Measurements from ENCODE around the gene EYS.

The EYS gene

DNA sequence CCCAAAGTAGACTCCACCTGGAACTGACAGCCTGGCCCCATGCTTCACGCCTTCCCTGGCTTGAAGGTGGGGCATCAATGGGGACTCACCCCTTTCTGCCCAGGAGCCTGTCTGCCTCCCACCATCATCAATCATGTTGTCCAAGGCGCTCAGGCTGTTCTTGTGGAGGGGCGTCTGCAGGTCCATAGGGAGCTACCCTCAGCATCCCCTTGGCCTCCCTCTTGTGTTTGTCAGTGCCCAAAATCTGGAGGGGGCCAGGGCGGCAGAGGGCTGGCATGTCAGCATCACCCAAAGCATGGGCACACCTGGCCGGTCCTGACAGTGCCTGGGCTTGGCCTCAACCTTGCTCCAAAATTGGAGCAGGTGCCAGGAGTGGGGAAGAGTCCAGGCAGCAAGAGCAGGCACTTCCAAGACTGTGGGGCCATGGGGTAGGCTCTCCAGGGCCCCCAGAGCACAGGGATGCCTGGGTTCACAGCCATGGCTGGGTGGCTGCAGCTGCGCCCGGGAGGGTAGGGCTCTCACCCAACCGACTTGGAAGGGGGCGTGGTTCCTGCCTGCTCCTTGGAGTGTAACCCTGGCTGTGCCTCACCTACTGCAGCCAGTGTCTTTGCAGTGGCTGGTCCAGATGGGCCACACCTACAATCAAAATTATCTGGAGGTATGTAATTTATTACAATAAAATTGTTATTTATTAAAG lies 903.4 kb downstream of the EYS start:
- DNase-seq: no peak

- DNase-seq: no peak
These were observed 914.5 kb downstream of the EYS start for GRCh38 chr6:64792534-64792933.

- no peak for DNase-seq
These were observed 917.5 kb downstream of the EYS start for GRCh38 chr6:64789476-64789875.

DNA sequence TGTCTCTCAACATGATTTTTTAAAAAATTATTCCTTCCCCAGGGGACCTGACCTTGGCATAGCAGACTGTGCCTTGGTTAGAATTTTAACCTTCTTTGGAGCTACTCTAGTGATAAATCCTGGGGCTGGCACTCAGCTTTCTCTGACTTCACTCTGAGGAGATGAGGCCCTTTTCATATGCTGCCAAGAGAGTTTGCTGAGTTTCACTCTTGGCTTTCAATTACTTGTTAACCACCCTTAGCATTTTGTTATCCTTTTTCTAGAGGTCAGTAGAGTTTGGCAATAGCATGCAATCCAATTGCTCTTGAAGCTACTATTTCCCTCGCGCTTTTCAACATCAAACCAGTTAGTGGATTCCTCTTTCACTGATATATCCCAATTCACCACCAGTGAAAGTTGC lies 920.3 kb downstream of the EYS start:
- DNase-seq: no peak

DNA sequence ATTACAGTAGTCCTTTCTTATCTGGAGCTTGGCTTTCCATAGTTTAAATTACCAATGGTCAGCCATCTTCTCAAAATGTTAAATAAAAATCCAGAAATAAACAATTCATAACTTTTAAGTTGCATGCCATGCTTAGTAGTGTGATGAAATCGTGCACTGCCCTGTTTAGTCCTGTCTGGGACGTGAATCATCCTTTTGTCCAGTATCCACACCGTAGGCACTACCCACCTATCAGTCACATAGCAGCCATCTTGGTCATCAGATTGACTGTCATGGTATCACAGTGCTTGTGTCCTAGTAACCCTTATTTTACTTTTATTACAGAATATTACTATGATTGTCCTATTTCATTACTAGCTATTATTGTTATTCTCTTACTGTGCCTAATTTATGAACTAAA lies 924.1 kb downstream of the EYS start:
- DNase-seq: no peak

- DNase-seq: no peak
These were observed 928.9 kb downstream of the EYS start for GRCh38 chr6:64777941-64778785.

- DNase-seq: no peak
These were observed 930.7 kb downstream of the EYS start for GRCh38 chr6:64776359-64776758.

GRCh38 chr6:64774881-64775280 lies 932.1 kb downstream of the EYS start:
- no peak for DNase-seq

- DNase-seq: no peak
These were observed 956.1 kb downstream of the EYS start for GRCh38 chr6:64750910-64751309.

DNA sequence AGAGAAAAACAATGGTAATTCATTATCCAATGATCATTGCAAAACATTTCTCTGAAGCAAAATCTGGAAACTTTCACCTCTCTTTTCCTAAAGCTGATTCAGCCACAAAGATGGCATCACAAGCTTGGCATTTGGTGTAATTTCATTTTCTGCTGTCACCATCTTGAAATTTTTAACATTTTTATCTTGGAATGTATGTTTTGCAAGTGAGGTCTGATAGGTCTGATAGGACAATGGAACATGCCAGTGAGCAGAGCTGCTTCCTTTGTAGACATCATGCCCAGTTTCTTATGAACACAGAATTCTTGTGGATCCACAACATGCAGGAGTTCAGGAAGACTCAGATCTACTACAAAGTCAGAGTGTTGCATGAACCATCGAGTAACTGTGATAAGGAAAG lies 969.6 kb downstream of the EYS start:
- DNase-seq: no peak

GRCh38 chr6:64736421-64736950 lies 970.5 kb downstream of the EYS start:
- no peak for DNase-seq

GRCh38 chr6:64733433-64733832 lies 973.6 kb downstream of the EYS start:
- DNase-seq: no peak

GRCh38 chr6:64732888-64733287 lies 974.1 kb downstream of the EYS start:
- no peak for DNase-seq

- no peak for DNase-seq
These were observed 977.5 kb downstream of the EYS start for GRCh38 chr6:64729522-64729921.

DNA sequence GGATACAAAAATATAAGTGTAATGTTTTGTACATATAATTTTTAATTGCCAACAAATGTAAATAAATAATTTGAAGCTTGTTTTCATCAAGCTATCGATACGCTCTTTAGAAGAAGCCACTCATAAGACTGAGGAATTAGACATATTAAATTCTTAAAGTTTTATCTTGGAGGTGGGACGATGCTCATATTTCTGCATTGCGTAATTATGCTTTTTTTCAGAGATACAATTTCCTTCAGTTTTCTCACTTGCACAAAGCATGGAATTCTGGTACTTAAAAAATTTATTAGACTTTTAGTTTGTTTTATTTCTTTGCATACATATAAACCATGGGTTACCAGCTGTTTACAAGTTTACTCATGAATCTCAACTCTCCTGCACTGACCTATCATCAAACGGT lies 980.0 kb downstream of the EYS start:
- no peak for DNase-seq

- no peak for DNase-seq
These were observed 982.9 kb downstream of the EYS start for GRCh38 chr6:64724091-64724490.

DNA sequence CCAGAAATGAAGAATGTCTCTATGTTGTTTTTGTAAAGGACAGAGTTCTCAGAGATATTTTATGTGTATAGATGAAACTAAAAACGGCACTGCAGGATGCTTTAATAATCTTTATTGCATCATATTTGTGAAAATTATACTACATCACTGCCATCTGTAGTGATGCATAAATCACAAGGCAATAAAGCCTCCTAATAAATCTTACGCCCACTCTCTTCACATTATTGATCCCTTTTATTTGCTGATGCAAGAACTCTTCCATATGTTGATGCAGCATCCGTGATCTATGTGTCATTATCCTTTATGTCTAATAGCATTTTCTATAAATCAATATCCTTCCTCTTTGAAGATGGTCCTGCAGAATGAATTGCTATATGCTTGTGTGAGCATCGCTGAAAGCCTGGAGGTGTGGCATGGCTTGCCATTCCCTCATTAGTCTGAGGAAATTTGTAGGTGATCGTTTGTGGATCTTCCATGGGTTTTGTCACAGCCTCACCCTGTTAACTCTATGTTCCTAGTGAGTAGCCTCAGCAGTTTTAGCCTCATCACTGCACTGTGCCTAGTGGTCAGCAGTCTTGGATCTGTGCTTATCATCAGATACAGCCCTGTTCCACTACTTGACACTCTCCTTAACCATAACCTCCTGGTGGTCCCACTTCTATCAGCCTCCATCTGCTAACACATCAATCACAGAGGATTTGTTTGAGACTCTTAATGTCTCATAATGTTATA lies 983.5 kb downstream of the EYS start:
- no peak for DNase-seq

GRCh38 chr6:64721865-64722264 lies 985.2 kb downstream of the EYS start:
- DNase-seq: no peak

DNA sequence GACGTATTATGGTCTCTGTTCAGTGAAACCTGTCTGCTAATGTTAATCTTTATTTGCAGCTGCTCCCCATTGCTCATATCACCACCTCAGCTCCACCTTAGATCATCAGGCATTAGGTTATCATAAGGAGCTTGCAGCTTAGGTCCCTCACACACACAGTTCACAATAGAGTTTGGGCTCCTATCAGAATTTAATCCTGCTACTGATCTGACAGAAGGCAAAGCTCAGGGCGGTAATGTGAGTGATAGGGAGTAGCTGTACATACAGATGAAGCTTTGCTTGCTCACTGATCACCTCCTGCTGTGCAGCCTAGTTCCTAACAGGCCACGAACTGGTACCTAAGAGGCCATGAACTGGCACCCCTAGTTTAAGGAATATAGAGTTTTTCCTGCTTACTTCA lies 989.7 kb downstream of the EYS start:
- DNase-seq: no peak

- no peak for DNase-seq
These were observed 991.4 kb downstream of the EYS start for GRCh38 chr6:64715624-64716023.

DNA sequence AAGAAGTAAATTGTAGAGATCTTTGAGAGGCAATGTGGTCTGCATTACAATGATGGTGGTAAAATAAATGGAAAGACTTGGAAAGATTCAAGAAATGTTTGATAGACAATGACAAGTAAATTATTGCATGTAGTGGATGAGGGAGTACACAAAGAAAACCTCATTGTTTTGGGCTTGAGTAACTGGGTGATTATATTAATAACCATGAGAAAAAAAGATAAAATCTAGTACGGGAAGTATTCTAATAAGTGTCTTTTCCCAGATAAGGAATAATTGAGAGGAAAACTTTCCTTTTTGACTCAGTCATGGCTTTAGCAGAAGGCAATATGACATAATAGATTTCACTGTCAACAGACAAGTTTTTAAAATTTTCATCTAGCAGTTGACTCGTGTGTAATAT lies 993.0 kb downstream of the EYS start:
- no peak for DNase-seq

- no peak for DNase-seq
These were observed 993.9 kb downstream of the EYS start for GRCh38 chr6:64713175-64713574.

DNA sequence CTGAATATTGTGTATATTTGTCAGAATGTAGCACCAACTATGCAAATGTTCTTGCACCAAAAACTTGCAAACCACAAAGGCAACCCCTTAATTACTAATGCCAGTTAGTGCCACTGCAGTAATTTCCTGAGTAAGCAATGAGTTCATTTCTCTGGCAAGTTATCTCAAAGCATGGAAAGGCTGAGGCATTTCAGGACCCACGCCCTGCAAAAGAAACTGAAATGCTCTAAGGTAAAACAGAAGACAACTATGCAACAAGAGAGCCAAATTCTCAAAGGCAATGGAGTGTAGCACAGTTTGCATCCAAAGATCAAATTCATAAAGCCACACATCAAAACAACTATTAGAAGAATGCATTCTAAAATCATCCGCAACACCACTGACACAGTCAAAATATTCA lies 994.4 kb downstream of the EYS start:
- DNase-seq: no peak

- DNase-seq: no peak
These were observed 1003.1 kb downstream of the EYS start for GRCh38 chr6:64703922-64704321.
